Measurements from ENCODE around the gene ITGA2.

ITGA2 gene

GRCh38 chr5:53010814-53011213, 21.7 kb downstream of the ITGA2 start:
- FAIRE-seq (no peak), DNase-seq (ENCODE audit: insufficient read length, low spot score) (no peak)
- TF ChIP-seq SPI1 (IDR thresholded peaks at IDR 0.05; ENCODE audit: low read depth, low read length) (no peak), POLR2A (IDR thresholded peaks at IDR 0.05; ENCODE audit: low read depth, low read length) (no peak), POLR2AphosphoS5 (IDR thresholded peaks at IDR 0.05; ENCODE audit: low read depth, low read length) (no peak), PAX5 (IDR thresholded peaks at IDR 0.05; ENCODE audit: insufficient read depth, low read length, severe bottlenecking) (no peak), TAF1 (IDR thresholded peaks at IDR 0.05; ENCODE audit: low read depth, low read length) (no peak), POU2F2 (IDR thresholded peaks at IDR 0.05; ENCODE audit: low read depth, low read length) (no peak)

GRCh38 chr5:53011233-53011632, 22.1 kb downstream of the ITGA2 start:
- no peak for TF ChIP-seq POU2F2 (IDR thresholded peaks at IDR 0.05; ENCODE audit: low read depth, low read length)
- TF ChIP-seq TAF1 (IDR thresholded peaks at IDR 0.05; ENCODE audit: low read depth, low read length): no peak
- no peak for TF ChIP-seq SPI1 (IDR thresholded peaks at IDR 0.05; ENCODE audit: low read depth, low read length)
- TF ChIP-seq POLR2AphosphoS5 (IDR thresholded peaks at IDR 0.05; ENCODE audit: low read depth, low read length): no peak
- TF ChIP-seq PAX5 (IDR thresholded peaks at IDR 0.05; ENCODE audit: insufficient read depth, low read length, severe bottlenecking): no peak
- no peak for TF ChIP-seq POLR2A (IDR thresholded peaks at IDR 0.05; ENCODE audit: low read depth, low read length)
- DNase-seq (ENCODE audit: insufficient read length, low spot score): no peak
- FAIRE-seq: no peak

- no peak for DNase-seq (ENCODE audit: insufficient read length, low spot score)
- no peak for FAIRE-seq
- TF ChIP-seq POLR2AphosphoS5 (IDR thresholded peaks at IDR 0.05; ENCODE audit: low read depth, low read length) (no peak), SPI1 (IDR thresholded peaks at IDR 0.05; ENCODE audit: low read depth, low read length) (peak; percentile 52)
Observed at GRCh38 chr5:53013857-53014256, 24.7 kb downstream of the ITGA2 start.

- TF ChIP-seq TAF1 (IDR thresholded peaks at IDR 0.05; ENCODE audit: low read depth, low read length): no peak
- TF ChIP-seq POLR2AphosphoS5 (IDR thresholded peaks at IDR 0.05; ENCODE audit: low read depth, low read length): no peak
- no peak for TF ChIP-seq POLR2A (IDR thresholded peaks at IDR 0.05; ENCODE audit: low read depth, low read length)
- DNase-seq (ENCODE audit: insufficient read length, low spot score): no peak
- FAIRE-seq: no peak
Observed at GRCh38 chr5:53017383-53017782, 28.2 kb downstream of the ITGA2 start.

GRCh38 chr5:53017794-53018391, 28.7 kb downstream of the ITGA2 start:
- no peak for DNase-seq (ENCODE audit: insufficient read length, low spot score)
- no peak for TF ChIP-seq PAX5 (IDR thresholded peaks at IDR 0.05; ENCODE audit: insufficient read depth, low read length, severe bottlenecking)
- no peak for TF ChIP-seq TAF1 (IDR thresholded peaks at IDR 0.05; ENCODE audit: low read depth, low read length)
- TF ChIP-seq SPI1 (IDR thresholded peaks at IDR 0.05; ENCODE audit: low read depth, low read length): no peak
- FAIRE-seq: no peak

GRCh38 chr5:53019320-53019719, 30.2 kb downstream of the ITGA2 start:
- DNase-seq (ENCODE audit: insufficient read length, low spot score) (no peak), FAIRE-seq (no peak)
- TF ChIP-seq POLR2A (IDR thresholded peaks at IDR 0.05; ENCODE audit: low read depth, low read length): no peak
- no peak for TF ChIP-seq POLR2AphosphoS5 (IDR thresholded peaks at IDR 0.05; ENCODE audit: low read depth, low read length)
- no peak for TF ChIP-seq TAF1 (IDR thresholded peaks at IDR 0.05; ENCODE audit: low read depth, low read length)
- TF ChIP-seq SPI1 (IDR thresholded peaks at IDR 0.05; ENCODE audit: low read depth, low read length): no peak
- TF ChIP-seq PAX5 (IDR thresholded peaks at IDR 0.05; ENCODE audit: insufficient read depth, low read length, severe bottlenecking): no peak
- no peak for TF ChIP-seq POU2F2 (IDR thresholded peaks at IDR 0.05; ENCODE audit: low read depth, low read length)

GRCh38 chr5:53022930-53023511, 33.9 kb downstream of the ITGA2 start:
- FAIRE-seq (no peak), DNase-seq (ENCODE audit: insufficient read length, low spot score) (no peak)
- TF ChIP-seq SPI1 (IDR thresholded peaks at IDR 0.05; ENCODE audit: low read depth, low read length): no peak
- TF ChIP-seq POLR2A (IDR thresholded peaks at IDR 0.05; ENCODE audit: low read depth, low read length): no peak
- no peak for TF ChIP-seq TAF1 (IDR thresholded peaks at IDR 0.05; ENCODE audit: low read depth, low read length)
- no peak for TF ChIP-seq PAX5 (IDR thresholded peaks at IDR 0.05; ENCODE audit: insufficient read depth, low read length, severe bottlenecking)
- no peak for TF ChIP-seq POU2F2 (IDR thresholded peaks at IDR 0.05; ENCODE audit: low read depth, low read length)
- TF ChIP-seq POLR2AphosphoS5 (IDR thresholded peaks at IDR 0.05; ENCODE audit: low read depth, low read length): no peak

- TF ChIP-seq TAF1 (IDR thresholded peaks at IDR 0.05; ENCODE audit: low read depth, low read length) (no peak), POLR2A (IDR thresholded peaks at IDR 0.05; ENCODE audit: low read depth, low read length) (no peak), POU2F2 (IDR thresholded peaks at IDR 0.05; ENCODE audit: low read depth, low read length) (no peak), PAX5 (IDR thresholded peaks at IDR 0.05; ENCODE audit: insufficient read depth, low read length, severe bottlenecking) (no peak), POLR2AphosphoS5 (IDR thresholded peaks at IDR 0.05; ENCODE audit: low read depth, low read length) (no peak), SPI1 (IDR thresholded peaks at IDR 0.05; ENCODE audit: low read depth, low read length) (no peak)
Observed at GRCh38 chr5:53023969-53024368, 34.8 kb downstream of the ITGA2 start.

GRCh38 chr5:53024535-53024934, 35.4 kb downstream of the ITGA2 start:
- FAIRE-seq (no peak), DNase-seq (ENCODE audit: insufficient read length, low spot score) (no peak)
- no peak for TF ChIP-seq POU2F2 (IDR thresholded peaks at IDR 0.05; ENCODE audit: low read depth, low read length)
- TF ChIP-seq TAF1 (IDR thresholded peaks at IDR 0.05; ENCODE audit: low read depth, low read length): no peak
- TF ChIP-seq POLR2AphosphoS5 (IDR thresholded peaks at IDR 0.05; ENCODE audit: low read depth, low read length): no peak
- TF ChIP-seq POLR2A (IDR thresholded peaks at IDR 0.05; ENCODE audit: low read depth, low read length): no peak
- TF ChIP-seq PAX5 (IDR thresholded peaks at IDR 0.05; ENCODE audit: insufficient read depth, low read length, severe bottlenecking): no peak
- TF ChIP-seq SPI1 (IDR thresholded peaks at IDR 0.05; ENCODE audit: low read depth, low read length): no peak

More at GRCh38 chr5:53023969-53024368, 34.8 kb downstream of the ITGA2 start:
- no peak for DNase-seq (ENCODE audit: insufficient read length, low spot score)
- no peak for FAIRE-seq

- FAIRE-seq (no peak), DNase-seq (ENCODE audit: insufficient read length, low spot score) (no peak)
- TF ChIP-seq POU2F2 (IDR thresholded peaks at IDR 0.05; ENCODE audit: low read depth, low read length): no peak
- no peak for TF ChIP-seq SPI1 (IDR thresholded peaks at IDR 0.05; ENCODE audit: low read depth, low read length)
- TF ChIP-seq POLR2A (IDR thresholded peaks at IDR 0.05; ENCODE audit: low read depth, low read length): no peak
- no peak for TF ChIP-seq PAX5 (IDR thresholded peaks at IDR 0.05; ENCODE audit: insufficient read depth, low read length, severe bottlenecking)
- TF ChIP-seq POLR2AphosphoS5 (IDR thresholded peaks at IDR 0.05; ENCODE audit: low read depth, low read length): no peak
- no peak for TF ChIP-seq TAF1 (IDR thresholded peaks at IDR 0.05; ENCODE audit: low read depth, low read length)
Observed at GRCh38 chr5:53025487-53025886, 36.3 kb downstream of the ITGA2 start.

Measured in GM12891 (cell line).